Upper lobe of left lung (tissue), 6 donors: Measurements from ENCODE around the gene TTLL5. TPM values are rescaled to one million over a fixed set of nuclear protein-coding genes. Genes with fewer than 3 reads are reported as not detected.

ENCODE experiments used
- ATAC-seq, 2 donors: fragments of 200-7000 bp; cut with Tn5 transposase; one replicate each; pipeline ENCODE4 v1.9.1; 2022; ENCODE audit warnings: mild to moderate bottlenecking in 2 of 2, moderate library complexity in 2 of 2; ENCODE audit not compliant: low FRiP score in 2 of 2
- DNase-seq, 2 donors: peaks; one replicate each; pipeline ENCODE4 v3.0.0-alpha.2; 2019 to 2020
- H3K27ac ChIP-seq, 4 donors: fragments of 200-600 bp; sonication (generic); one replicate each; pipeline ENCODE4 v1.5.1; 2016 to 2019
- H3K27me3 ChIP-seq, 4 donors: fragments of 200-600 bp; sonication (generic); one replicate each; pipeline ENCODE4 v1.5.1; 2017 to 2019
- H3K36me3 ChIP-seq, 4 donors: fragments of 200-600 bp; sonication (generic); one replicate each; pipeline ENCODE4 v1.5.1; 2016 to 2019
- H3K4me1 ChIP-seq, 4 donors: fragments of 200-600 bp; sonication (generic); one replicate each; pipeline ENCODE4 v1.5.1; 2018 to 2019
- H3K4me3 ChIP-seq, 4 donors: fragments of 200-600 bp; sonication (generic); one replicate each; pipeline ENCODE4 v1.5.1; 2017 to 2019; ENCODE audit warnings: mild to moderate bottlenecking in 2 of 4, moderate library complexity in 1 of 4
- H3K9me3 ChIP-seq, 4 donors: fragments of 200-600 bp; sonication (generic); one replicate each; pipeline ENCODE4 v1.5.1; 2018 to 2019
- EP300 ChIP-seq, 4 donors: sonication (generic); formaldehyde crosslinking; IDR thresholded peaks; one replicate each; pipeline ENCODE4 v1.5.1; 2017; ENCODE audit warnings: antibody characterized with exemption in 4 of 4, control low read depth in 2 of 4
- POLR2A ChIP-seq, 4 donors: fragments of 450-650 bp; IDR thresholded peaks; one replicate each; pipeline ENCODE4 v1.5.1; 2016 to 2017; ENCODE audit warnings: antibody characterized with exemption in 4 of 4, mild to moderate bottlenecking in 2 of 4
- POLR2AphosphoS5 ChIP-seq, 2 donors: sonication (generic); formaldehyde crosslinking; IDR thresholded peaks; one replicate each; pipeline ENCODE4 v1.5.1; 2017; ENCODE audit warnings: antibody characterized with exemption in 2 of 2
- WGBS, 2 donors: methylation state at CpG; one replicate each; pipeline ENCODE4 v1.1.5; 2017 to 2018; 5-methylcytosine and 5-hydroxymethylcytosine counted together
- total RNA-seq, 6 donors: library from RNA; depleted of rRNA in 4 of 6; stranded (reverse); fragments of >200 nt in 4 of 6; gene quantifications; one replicate each; pipeline versions ENCODE4 v1.1.0 to v1.2.1, GENCODE V29; 2016 to 2021
- TF ChIP-seq, protein P1 (sequence below), 6 experiments: fragments of 450-650 bp in 4 of 6; fragments of 200-600 bp in 2 of 6; sonication (generic) in 2 of 6; IDR thresholded peaks; one replicate each; pipeline ENCODE4 v1.5.1; 2016 to 2019; ENCODE audit warnings: antibody characterized with exemption in 6 of 6
- donor health status: DM: no; HTN: no; CAD: no; lungs with moderate emphysema.
- donor health status: DM: no; HTN: yes; CAD: no; lungs with severe emphysema.

Gene TTLL5
- total RNA-seq, 6 donors from 2014 or later: 24.5 to 85.9 (median 33.5) TPM

DNA sequence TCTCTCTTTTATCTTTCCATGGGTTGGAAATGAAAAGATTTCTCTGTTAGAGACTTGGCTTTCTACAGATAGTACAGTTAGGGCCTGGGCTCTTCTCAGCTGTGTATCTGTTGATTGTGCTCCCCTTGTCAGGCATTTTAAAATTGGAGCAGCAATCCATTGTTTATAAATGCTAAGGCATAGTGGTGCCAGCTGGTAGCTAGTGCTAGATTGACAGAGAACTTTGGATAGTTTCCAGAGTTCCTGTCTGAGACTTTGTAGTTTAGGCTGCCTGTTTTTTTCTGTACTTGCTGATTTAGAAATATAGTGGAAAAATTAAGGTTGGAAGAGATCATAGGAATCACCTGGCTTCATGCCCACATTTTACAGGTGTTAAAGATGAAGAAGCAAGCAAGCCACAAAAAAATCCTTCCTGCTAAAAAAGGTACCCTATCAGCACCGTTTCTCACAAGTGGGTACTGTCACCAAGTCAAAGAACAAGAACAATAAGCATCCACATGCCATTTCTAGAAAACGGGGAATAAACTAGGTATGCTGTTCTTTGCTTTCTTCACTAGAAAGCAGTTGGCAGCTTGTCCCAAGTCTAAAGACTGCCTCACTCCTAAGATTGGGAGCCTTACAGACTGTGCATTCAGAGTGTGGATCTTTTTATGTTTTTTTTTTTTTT lies 6.2 kb downstream of the TTLL5 start:
- H3K9me3 ChIP-seq: no peaks in the 10 kb centered on the region
- TF ChIP-seq POLR2AphosphoS5 (IDR thresholded peaks at IDR 0.05) (no peak), POLR2A (IDR thresholded peaks at IDR 0.05) (no peak), EP300 (IDR thresholded peaks at IDR 0.05) (no peak)
- TF ChIP-seq, protein P1, sequence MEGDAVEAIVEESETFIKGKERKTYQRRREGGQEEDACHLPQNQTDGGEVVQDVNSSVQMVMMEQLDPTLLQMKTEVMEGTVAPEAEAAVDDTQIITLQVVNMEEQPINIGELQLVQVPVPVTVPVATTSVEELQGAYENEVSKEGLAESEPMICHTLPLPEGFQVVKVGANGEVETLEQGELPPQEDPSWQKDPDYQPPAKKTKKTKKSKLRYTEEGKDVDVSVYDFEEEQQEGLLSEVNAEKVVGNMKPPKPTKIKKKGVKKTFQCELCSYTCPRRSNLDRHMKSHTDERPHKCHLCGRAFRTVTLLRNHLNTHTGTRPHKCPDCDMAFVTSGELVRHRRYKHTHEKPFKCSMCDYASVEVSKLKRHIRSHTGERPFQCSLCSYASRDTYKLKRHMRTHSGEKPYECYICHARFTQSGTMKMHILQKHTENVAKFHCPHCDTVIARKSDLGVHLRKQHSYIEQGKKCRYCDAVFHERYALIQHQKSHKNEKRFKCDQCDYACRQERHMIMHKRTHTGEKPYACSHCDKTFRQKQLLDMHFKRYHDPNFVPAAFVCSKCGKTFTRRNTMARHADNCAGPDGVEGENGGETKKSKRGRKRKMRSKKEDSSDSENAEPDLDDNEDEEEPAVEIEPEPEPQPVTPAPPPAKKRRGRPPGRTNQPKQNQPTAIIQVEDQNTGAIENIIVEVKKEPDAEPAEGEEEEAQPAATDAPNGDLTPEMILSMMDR (IDR thresholded peaks at IDR 0.05): no peak
- no peaks in the 10 kb centered on the region for H3K27me3 ChIP-seq
- no peak overlapping the region for H3K4me3 ChIP-seq
- WGBS, 2 donors: 82 to 84% methylated on average over 2 of the region's 2 CpGs
- DNase-seq: no peak
- peaks cover under 1 to 7% (median 3%) of the 10 kb centered on the region in 4 donors for H3K4me1 ChIP-seq
- H3K36me3 ChIP-seq: peaks cover 4 to 30% (median 9%) of the 10 kb centered on the region in 4 donors
- ATAC-seq: no peak
- no peak overlapping the region for H3K27ac ChIP-seq

DNA sequence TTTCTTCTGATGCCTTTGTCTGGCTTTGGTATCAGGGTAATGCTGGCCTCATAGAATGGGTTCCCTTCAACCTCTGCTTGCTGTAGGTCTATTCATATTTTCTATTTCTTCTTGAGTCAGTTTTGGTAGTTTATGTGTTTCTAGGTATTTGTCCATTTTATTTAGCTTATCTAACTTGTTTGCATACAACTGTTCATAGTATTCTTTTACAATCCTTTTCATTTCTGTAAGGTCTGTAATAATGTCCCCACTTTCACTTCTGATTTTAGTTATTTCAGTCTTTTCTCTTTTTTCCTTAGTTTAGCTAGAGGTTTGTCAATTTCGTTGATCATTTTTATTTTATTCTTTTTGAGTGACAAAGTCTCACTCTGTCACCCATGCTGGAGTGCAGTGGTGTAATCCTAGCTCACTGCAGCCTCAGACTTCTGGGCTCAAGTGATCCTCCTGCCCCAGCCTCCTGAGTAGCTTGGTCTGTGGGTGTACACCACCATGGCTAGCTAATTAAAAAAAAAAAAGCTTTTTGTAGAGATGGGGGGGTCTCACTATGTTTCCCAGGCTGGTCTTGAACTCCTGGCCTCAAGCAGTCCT lies 11.7 kb downstream of the TTLL5 start:
- TF ChIP-seq, protein P1 (IDR thresholded peaks at IDR 0.05): no peak
- no peak for TF ChIP-seq EP300 (IDR thresholded peaks at IDR 0.05)
- TF ChIP-seq POLR2A (IDR thresholded peaks at IDR 0.05): no peak
- no peak for TF ChIP-seq POLR2AphosphoS5 (IDR thresholded peaks at IDR 0.05)
- no peak for DNase-seq
- no peak for ATAC-seq

DNA sequence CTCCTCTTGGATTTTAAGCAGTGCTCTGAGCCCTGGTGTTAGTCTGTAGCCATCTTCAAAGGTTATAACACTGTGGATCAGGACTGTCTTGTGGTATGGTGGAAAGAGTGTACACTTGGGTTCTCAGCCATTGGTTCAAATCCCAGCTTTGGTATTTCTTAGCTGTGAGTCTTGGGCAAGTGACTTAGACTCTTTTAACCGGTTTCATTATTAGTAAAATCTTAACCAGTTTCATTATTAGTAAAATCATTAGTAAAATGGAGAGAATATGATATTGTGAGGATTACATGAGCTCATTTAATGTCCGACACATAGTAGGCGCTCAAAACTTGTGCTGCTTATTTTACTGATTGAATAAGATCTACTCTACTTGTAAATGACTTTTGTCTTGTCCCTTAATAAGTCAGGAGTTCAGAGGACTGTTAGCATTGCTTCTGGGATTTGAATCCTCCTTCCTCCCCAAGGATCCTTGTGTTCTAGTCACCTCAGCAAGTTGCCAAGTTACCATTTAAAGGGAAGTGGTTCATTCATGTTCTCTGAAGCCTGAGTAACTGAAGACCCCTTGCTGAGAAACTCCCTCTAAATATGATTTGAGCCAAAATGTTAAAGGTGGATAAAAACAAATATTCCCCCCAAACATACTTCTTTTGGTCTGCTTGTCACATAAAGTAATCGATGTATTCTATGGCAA lies 12.4 kb downstream of the TTLL5 start:
- Histone ChIP-seq H3K4me1 (no peaks in the 10 kb centered on the region), H3K9me3 (no peaks in the 10 kb centered on the region), H3K36me3 (peaks cover 0 to 24% (median 10%) of the 10 kb centered on the region in 4 donors), H3K27ac (no peak overlapping the region), H3K27me3 (no peaks in the 10 kb centered on the region), H3K4me3 (no peak overlapping the region)
- WGBS, 2 donors: 94% methylated on average over 4 of the region's 4 CpGs
- TF ChIP-seq, protein P1 (IDR thresholded peaks at IDR 0.05): no peak
- no peak for TF ChIP-seq EP300 (IDR thresholded peaks at IDR 0.05)
- no peak for TF ChIP-seq POLR2AphosphoS5 (IDR thresholded peaks at IDR 0.05)
- TF ChIP-seq POLR2A (IDR thresholded peaks at IDR 0.05): no peak
- no peak for DNase-seq
- no peak for ATAC-seq

More for the DNA sequence above, 11.7 kb downstream of the TTLL5 start:
- Histone ChIP-seq H3K27me3 (no peaks in the 10 kb centered on the region), H3K4me1 (no peaks in the 10 kb centered on the region), H3K36me3 (peaks cover 0 to 24% (median 10%) of the 10 kb centered on the region in 4 donors), H3K27ac (no peak overlapping the region), H3K4me3 (no peak overlapping the region), H3K9me3 (no peaks in the 10 kb centered on the region)
- 86 to 100% methylated on average over 1 of the region's 1 CpG for WGBS, 2 donors

DNA sequence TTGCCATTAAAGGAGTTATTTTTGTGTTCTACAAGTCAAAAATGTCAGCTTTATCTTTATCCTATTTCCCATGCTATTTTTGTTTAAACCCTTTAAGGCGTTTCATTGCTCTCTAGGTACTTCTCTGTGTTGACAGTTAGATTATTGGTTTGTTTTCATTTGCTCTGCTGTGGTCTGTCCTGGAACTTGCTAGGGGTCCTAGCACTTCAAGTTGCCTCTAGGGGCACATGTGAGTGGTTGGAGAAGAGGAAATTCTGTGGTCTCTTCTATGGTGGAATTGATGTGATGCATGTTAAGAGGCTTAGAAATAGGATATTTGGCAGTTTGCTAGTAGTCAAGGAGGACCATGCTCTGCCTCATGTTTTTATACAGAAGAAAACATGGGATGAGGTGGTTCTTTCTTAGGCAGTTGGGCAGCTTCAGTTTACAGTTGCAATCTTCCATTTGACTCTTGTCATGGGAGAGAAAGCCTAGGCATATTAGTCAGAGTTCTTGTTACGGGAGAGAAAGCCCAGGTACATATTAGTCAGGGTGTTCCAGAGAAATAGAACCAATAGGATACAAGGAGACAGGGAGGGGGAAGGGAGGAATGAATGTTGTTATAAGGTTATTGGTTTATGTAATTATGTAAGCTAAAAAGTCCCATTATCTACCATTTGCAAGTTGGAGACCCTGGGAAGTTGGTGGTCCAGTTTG lies 14.4 kb downstream of the TTLL5 start:
- no peaks in the 10 kb centered on the region for H3K9me3 ChIP-seq
- DNase-seq (no peak), ATAC-seq (no peak)
- H3K4me3 ChIP-seq: no peak overlapping the region
- 74 to 79% methylated on average over 2 of the region's 2 CpGs for WGBS, 2 donors
- H3K27ac ChIP-seq: no peak overlapping the region
- peaks cover 0 to 9% (median 1%) of the 10 kb centered on the region in 4 donors for H3K36me3 ChIP-seq
- TF ChIP-seq, protein P1 (IDR thresholded peaks at IDR 0.05): no peak
- no peak for TF ChIP-seq EP300 (IDR thresholded peaks at IDR 0.05)
- TF ChIP-seq POLR2A (IDR thresholded peaks at IDR 0.05): no peak
- TF ChIP-seq POLR2AphosphoS5 (IDR thresholded peaks at IDR 0.05): no peak
- H3K27me3 ChIP-seq: no peaks in the 10 kb centered on the region
- no peaks in the 10 kb centered on the region for H3K4me1 ChIP-seq
